ENCODE data around the gene DNAH9. TPM values are rescaled to one million over a fixed set of nuclear protein-coding genes. Genes with fewer than 3 reads are reported as not detected.

DNAH9 gene
- total and polyA plus RNA-seq, 2 of the 8 experiments (the other 6 are each of a cell fraction or from before 2014, with no cell fraction given): 0.21 to 0.86 TPM

DNA sequence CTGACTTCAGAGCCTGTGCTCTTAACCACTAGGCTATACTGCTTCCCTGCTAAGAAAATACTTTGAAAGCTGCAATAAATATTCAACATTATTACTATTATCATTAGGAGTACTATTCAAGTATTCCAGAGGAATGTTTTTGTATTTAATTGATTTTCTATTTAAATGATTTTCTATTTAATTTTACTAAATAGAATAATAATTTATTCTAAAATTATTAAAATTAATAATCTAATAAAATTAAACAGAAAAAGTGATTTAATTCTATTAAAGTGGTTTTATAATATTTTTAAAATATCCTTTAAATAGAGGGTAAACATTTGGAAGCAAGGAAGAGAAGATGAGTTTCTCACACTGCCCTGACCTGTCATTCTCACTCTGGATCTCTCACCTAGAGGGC is 173.8 kb downstream of the DNAH9 start:
- Histone ChIP-seq H3K9ac (replicated peaks in 1 of 4; ENCODE audit: extremely low read depth in 1 of 4, low read depth in 3 of 4, low read length in 3 of 4) (no peak overlapping the region), H3K79me1 (ENCODE audit: low read depth, low read length) (no peaks in the 10 kb centered on the region), H2BK120ac (replicated peaks; ENCODE audit: low read depth, low read length) (no peak overlapping the region), H3K23me2 (ENCODE audit: low read depth, low read length) (no peaks in the 10 kb centered on the region), H3K9me3 (ENCODE audit: insufficient read depth in 2 of 2, low read depth in 1 of 2, low read length in 1 of 2) (no peaks in the 10 kb centered on the region), H4K20me1 (replicated peaks in 1 of 2; ENCODE audit: control insufficient read depth in 1 of 2, insufficient read depth in 2 of 2, low read length in 2 of 2) (no peaks in the 10 kb centered on the region), H3K36me3 (ENCODE audit: control insufficient read depth in 2 of 4, insufficient read depth in 4 of 4, low read length in 3 of 4) (no peaks in the 10 kb centered on the region), H2BK15ac (ENCODE audit: low read length) (no peak overlapping the region), H3K23ac (ENCODE audit: insufficient read length) (no peak overlapping the region), H3K79me2 (ENCODE audit: control insufficient read depth in 1 of 2, insufficient read depth in 2 of 2, low read length in 2 of 2) (no peaks in the 10 kb centered on the region), H2BK12ac (ENCODE audit: low read depth, low read length) (no peak overlapping the region), H4K91ac (replicated peaks; ENCODE audit: insufficient read length, low read length) (no peak overlapping the region), H3K4ac (replicated peaks; ENCODE audit: insufficient read length, low read depth, low read length) (no peak overlapping the region), H3K4me2 (ENCODE audit: insufficient read depth in 1 of 2, low read depth in 2 of 2, low read length in 2 of 2) (no peak overlapping the region), H3K56ac (replicated peaks; ENCODE audit: insufficient read length, low read depth, low read length) (no peak overlapping the region), H3K4me3 (ENCODE audit: extremely low read depth in 1 of 4, insufficient read depth in 2 of 4, low read depth in 3 of 4, low read length in 4 of 4) (no peak overlapping the region), H3K27ac (ENCODE audit: low read depth, low read length) (no peak overlapping the region), H2AFZ (ENCODE audit: low read length) (no peak overlapping the region), H4K5ac (ENCODE audit: insufficient read length, low read depth, low read length) (no peak overlapping the region), H2AK5ac (ENCODE audit: low read depth, low read length) (no peak overlapping the region), H4K8ac (ENCODE audit: extremely low read depth, insufficient read depth, low read length) (no peak overlapping the region), H3K4me1 (replicated peaks in 1 of 4; ENCODE audit: control insufficient read depth in 3 of 4, insufficient read depth in 4 of 4, low read length in 3 of 4) (no peaks in the 10 kb centered on the region), H3K18ac (ENCODE audit: extremely low read depth, low read length) (no peak overlapping the region), H2BK20ac (ENCODE audit: low read length) (no peak overlapping the region), H3K27me3 (replicated peaks in 1 of 4; ENCODE audit: control insufficient read depth in 3 of 4, extremely low read depth in 1 of 4, insufficient read depth in 3 of 4, low read length in 3 of 4) (no peaks in the 10 kb centered on the region), H3K14ac (ENCODE audit: insufficient read length) (no peak overlapping the region), H2BK5ac (ENCODE audit: low read depth, low read length) (no peak overlapping the region)
- no peak for DNase-seq (ENCODE audit: low read depth in 1 of 2, low spot score in 2 of 2)
- ChIA-PET POLR2A (ENCODE audit: partially characterized antibody) (no interaction called here), CTCF (ENCODE audit: partially characterized antibody) (interaction anchor here (1.1 kb wide), 1 partner anchor 87 kb away, joined by 3 read pairs; no protein-coding TSS in a partner anchor)
- no peak for FAIRE-seq
- TF ChIP-seq EGR1 (IDR thresholded peaks at IDR 0.05; ENCODE audit: borderline replicate concordance, low read depth, low read length) (no peak), BRCA1 (IDR thresholded peaks at IDR 0.05; ENCODE audit: low read depth, low read length) (no peak), SP2 (IDR thresholded peaks at IDR 0.05; ENCODE audit: low read length) (no peak), RFX5 (IDR thresholded peaks at IDR 0.05; ENCODE audit: borderline replicate concordance, low read depth, low read length) (no peak), SIN3A (conservative IDR thresholded peaks at IDR 0.05 in 1 of 2, IDR thresholded peaks at IDR 0.05 in 1 of 2; ENCODE audit: low read depth in 1 of 2, low read length in 2 of 2) (no peak)

Data from H1 (cell line).